CD4-positive, alpha-beta T cell treated with Interferon alpha-2 for 1 hour (primary cell): ENCODE results near the gene LSAMP.

Experiments used
- DNase-seq, 2 donors: peaks; one replicate each; pipeline ENCODE4 v3.0.0-alpha.2; 2020 to 2022

LSAMP gene

DNA sequence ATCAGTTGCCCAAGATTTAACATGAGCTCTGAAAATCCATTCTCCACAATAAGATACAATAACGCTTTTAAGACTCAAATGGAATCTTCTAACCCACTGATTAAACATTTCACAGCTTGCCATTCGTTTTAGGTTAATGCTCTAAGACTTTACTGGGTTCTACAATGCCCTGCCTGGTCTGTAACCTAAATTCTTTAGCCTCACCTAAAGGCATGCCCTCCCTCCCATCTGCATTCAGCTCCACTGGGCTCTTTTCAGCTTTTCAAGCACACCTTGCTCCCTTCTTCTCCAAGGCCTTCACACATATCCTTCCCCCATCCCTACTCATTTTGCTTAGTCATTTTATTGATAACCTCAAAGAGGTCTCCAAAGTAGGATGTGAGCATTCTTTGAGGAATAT lies 290.9 kb downstream of the LSAMP start:
- no peak for DNase-seq

DNA sequence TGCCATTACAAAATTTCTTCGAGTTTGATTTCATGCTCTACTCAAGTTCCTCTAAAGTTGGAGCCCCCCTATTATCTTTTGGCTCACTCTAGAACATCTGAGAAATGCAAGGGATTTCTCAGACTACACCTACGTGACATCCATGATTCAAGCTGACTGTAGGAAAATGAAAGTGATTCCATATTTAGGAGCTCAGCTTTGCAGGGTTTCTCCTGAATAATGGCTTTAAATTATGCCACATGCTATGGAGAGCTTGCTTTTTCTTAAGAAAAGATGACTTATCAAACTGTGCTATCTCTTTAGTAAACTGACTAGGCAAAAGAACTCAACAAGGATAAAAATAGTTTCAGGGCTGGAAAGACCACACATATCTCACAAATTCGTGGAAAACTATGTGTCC lies 292.1 kb downstream of the LSAMP start:
- DNase-seq: no peak

DNA sequence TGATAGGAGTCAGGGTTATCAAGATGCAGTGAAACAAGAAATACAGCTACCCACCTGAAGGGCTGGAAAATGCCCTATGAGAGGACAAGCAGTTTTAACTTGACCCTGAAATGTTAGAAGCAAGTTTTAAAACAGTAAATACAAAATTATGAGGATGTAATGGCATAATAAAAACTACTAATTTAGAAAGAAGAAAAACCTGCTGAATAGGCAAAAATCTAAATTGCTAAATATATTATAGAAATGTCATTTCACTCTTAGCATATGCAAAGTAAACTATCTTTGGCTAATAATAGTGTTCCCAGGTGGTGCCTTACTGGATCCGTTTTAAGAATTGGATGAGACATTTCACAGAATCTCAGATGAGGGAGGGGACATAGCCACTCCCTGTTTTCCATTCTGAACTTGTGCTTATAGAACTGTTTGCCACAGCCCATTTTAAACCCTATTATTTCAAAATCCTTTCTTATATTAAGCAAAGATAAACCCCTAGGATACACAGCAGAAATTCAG lies 294.6 kb downstream of the LSAMP start:
- DNase-seq: no peak

DNA sequence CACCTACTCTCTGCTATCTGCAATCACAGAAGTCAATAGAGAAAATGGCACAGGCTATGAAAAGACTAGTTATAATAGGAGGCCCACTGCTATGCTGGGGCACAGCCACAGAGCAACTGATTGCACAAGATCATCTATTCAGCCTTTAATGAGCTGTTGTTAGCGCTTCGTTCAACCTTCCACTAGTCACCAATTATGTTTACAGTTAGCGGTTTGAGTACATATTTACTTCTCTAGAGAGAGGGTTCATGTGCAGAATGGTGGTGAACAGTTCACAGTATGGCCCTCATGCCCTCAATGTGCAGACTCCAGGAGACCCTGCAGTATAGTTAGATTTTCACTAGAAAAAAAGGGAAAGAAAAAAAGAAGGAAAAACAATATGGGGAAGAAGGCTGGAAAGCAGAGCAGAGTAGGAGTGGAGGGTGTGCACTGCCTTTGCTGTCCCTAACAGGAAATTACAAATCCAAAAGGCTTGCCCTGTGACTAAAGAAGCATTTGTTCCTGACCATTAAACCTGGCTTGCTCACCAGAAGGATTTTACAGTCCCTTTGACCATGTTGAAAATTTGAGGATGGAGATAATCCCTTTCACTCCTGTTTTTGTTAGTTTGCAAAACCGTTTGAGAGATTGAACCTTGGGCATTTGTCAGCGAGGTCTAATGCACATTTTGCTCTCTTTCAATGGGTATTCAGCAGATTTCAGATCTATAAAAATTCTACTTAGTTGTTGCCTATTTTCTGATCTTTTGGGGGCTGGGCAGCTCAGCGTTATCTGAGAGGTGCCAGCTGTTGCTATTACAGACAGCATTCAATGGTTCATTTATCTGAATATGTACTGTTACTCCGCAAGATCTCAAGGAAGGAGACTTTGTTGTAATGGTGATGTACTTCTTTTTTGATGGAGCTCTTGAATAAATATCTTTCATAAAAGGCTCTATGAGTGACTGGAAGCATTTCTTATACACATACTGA lies 296.1 kb downstream of the LSAMP start:
- no peak for DNase-seq

DNA sequence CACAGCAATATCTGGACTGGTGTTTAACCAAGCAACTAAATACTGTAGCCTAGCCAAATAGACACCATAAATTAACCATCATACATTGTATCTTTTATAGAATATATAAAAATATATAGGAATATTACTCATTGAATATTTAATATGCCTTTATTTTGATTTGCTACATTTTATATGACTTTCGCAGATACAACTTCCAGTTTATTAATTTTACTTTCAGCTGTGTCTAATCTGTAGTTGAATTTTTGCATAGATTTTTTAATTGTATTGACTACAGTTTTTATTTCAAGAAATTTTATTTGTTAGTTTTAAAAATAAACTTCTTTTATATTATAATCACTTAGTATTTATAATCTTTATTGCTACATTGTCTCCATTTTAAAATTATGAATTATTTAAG lies 299.7 kb downstream of the LSAMP start:
- DNase-seq: no peak

DNA sequence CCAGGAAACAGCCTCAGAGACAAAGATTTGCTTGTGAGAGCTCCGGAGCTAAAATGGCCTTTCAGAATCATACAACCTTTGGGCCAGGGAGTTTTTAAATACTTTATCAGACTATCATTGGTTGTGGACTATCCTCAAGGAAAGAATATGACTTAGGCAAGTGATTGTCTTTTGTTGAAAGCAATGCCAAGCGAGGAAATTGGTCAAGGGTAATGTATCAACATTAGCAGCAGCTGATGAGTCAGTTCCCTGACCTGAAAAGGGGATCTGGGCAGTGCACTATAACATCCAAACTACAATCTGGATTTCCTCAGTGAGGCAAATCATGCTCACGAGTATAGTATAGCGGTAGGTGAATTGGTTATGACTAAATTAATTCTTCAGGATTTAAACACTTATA lies 303.6 kb downstream of the LSAMP start:
- DNase-seq: no peak

DNA sequence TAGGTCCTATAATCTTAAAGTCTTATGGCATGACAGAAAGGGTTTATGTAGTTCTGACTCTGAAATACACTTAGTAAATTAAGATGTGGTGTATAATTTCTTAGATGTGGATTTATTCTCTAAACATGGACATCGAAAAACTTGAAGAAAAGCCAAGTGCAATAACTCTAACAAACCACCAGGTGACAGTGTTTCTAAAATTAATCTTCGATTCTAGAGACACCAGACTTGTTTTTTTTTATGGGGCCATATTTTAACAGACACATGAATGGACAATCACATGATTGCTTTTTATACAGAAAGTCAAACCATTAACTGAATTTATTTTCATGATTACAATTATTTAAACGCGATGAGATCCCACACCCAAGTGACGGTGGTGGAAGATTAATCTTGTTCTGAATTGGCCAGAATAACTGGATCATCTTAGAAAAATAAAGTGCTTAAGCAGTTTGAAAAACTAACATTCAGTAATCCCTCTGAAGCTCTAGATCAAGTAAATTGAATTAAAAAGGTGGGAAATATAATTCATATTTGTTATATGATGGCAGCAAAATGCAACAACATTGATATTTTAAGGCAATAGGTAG lies 305.1 kb downstream of the LSAMP start:
- DNase-seq: no peak

DNA sequence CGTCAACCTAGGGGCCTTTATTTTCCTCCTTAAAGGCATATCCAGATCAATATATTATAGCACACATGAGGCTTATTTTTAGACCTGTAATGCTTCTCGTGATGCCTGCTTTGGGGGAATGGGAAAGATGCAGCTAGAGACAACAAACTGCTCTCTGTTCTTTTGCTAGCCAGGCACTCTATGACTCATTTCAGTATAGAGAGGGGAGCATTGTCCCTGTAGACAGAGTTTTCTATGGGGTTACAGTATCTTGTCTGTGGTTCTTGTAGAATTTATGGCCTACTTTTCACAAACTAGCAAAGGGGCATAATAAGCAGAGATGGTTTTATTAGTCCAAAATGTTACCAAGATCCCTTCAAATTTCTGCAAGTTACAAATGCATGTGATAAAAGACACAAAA lies 305.6 kb downstream of the LSAMP start:
- no peak for DNase-seq

DNA sequence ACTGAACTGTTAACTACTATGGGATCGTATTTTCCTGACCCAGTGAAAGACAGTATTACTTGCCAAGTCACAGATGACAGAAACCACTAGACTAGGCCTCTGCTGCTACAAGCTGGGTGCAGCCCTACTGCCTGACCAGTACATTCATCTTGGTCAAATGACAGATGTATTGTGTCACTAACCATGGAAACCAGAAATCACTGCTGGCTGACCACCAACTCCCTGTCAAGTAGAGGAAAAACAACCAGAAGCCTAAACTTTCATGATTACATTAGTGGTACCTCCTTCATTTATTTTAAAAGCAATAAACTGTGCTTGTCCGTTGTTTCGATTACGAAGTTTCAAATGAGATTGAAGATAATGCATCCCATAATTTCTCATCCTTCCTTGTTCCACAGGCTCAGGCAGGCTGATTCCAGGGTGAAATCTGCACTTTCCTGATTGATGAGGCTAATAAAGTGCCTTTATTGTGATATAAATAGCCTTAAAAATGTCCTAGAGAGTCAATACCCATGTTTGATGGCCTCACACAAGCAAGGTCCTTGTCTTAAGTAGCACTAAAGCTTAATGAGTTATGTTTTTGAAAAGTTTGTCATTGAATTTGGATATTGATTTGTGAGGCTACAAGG lies 309.7 kb downstream of the LSAMP start:
- DNase-seq: no peak

DNA sequence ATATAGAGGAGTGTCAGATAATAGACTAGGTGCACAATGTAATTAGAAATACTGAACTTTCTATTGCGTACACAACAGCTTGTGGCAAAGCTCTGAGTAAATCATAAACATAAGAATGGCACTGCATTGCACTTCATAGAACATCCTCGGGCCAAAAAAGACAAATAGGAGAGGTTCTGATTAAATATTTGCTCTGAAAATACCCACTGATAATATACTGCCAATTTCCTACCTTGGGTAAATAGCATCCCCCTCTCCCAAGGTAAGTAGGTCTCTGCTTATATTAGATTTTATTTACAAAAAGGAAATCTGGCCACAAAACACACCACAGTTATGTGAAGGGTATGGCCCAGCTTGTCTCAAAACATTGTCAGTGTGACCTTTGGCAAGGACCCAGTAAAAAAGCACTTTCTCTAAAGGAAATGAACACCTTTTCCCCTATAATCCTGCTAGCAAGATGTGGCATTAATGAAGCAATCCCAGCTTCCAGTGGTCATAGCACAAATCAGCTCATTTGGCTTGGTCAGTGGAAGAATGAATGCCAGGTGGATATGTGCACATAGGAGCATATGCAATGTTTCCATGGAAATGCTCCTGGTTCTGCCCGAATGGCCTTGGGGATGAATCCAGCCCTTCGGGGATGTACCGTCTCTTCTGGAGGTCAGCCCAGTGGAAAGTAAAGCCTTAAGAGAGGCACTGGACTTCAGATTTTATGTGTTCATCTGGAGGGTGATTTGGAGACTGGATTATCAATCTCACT lies 315.9 kb downstream of the LSAMP start:
- DNase-seq: no peak

DNA sequence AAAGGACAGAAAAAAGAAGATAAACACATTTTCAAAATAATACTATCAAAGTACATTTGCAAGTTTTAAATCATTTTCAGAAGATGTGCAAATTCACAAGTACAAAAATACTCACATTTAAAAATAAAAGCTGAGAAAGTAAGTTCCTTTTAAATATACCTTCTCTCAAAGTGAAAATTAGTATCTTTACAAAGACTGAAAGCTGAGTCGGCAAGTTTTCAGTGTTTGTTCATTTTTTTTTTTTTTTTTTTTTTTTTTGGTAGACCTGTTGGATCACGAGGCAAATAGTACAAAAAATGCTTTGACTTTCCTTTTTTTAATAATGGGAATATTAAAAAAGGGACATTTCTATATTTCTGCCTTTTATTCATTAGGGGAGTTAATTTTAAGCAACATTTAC lies 317.8 kb downstream of the LSAMP start:
- DNase-seq: no peak

DNA sequence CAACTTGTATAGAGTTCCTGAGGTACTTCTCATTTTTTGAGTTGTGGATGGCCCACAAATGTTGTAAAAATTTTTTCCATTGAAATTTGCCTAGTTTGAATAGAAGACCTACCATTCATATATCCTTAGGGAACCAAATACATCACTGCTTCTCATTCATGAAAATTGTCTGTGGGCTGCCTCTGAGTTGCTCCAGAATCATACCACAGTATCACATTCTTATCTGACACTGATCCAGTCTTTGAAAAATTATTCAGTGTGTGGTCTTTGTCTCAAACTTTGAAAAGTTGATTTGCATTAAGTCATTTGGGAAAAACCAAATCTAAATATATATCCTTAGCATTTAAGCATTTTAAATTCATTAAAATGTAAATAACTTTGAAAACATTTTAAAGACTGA lies 321.1 kb downstream of the LSAMP start:
- no peak for DNase-seq

DNA sequence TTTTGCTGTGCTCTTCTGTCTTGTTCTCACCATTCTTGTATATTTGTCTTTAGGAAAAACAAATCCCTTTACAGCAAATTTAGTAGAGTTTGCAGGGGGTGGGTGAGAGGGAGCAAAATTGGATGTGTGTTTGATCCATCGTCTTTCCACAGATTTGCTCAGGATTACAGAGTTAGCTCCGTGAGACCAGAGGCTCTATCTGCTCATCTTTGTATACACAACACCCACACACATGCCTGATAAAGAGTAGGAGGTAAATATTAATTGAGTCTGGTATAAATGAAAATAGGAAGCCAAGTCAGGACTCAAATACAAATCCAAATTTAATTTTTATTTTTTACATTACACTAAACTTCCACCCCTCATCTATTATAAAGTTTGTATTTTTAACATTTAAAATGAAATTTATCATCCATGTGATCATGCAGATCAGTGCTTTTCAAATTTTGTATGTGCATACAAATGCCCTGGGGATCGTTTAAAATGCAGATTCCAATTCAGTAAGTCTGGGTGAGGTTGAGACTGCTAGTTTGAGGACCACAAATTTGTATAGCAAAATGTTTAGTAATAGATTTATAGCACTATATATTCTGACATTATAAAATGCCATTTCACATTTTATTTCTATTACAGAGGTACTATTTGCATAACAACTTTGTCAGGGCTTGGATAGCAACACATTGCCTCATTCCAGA lies 326.7 kb downstream of the LSAMP start:
- no peak for DNase-seq

DNA sequence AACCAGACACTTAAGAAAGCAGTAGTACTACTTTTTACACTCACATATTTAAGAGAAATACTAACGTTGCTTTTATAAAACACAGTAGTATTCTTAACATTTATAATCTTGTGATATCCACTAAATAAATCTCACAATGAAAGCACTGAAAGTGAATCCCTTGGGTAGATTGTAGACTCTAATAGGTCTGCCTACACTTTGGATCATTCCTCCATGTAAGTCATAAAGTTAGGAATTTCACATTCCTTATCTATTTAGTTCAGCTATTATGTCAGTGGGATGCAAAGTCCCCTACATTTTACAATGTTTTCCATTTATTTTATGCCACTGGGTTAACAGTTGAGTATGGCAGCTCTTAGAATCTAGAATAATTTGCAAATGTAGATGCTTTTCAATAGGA lies 330.7 kb downstream of the LSAMP start:
- no peak for DNase-seq

DNA sequence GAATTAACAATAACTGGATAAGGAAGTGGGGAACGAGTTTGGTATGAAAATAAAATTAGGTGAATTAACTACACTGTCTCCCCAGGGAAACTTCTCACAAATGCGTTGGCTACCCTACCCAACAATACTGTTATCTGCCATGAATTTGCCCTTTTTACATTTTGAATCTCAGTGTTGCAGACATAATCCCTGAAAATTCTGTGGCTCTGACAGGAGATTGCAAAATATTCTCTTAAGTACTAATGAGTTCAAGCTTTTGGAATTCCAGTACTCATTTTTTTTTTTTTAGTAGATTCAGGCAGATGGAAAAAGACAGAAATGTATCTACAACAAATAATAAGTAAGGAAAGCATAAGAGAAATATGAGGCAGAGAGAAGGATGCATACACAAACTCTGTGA lies 332.6 kb downstream of the LSAMP start:
- DNase-seq: no peak

DNA sequence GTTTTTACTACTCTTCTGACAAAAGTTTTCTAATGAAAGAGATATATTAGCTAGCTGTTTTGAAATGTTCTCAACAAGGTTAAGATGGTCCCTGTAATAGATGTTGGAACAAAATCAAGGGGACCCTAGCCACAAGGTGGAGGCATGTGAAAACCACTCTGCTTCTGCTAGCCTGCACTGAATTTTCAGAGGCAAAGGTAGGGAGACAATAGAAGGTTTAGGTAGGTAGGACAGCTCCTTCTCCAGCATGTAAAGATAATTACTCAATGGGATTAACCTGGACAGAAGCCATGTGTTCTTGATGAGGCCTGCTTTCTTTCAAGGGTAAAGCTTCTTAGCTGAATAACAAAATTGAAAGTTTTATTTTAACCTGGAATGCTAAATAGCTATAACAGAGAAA lies 333.5 kb downstream of the LSAMP start:
- DNase-seq: no peak

DNA sequence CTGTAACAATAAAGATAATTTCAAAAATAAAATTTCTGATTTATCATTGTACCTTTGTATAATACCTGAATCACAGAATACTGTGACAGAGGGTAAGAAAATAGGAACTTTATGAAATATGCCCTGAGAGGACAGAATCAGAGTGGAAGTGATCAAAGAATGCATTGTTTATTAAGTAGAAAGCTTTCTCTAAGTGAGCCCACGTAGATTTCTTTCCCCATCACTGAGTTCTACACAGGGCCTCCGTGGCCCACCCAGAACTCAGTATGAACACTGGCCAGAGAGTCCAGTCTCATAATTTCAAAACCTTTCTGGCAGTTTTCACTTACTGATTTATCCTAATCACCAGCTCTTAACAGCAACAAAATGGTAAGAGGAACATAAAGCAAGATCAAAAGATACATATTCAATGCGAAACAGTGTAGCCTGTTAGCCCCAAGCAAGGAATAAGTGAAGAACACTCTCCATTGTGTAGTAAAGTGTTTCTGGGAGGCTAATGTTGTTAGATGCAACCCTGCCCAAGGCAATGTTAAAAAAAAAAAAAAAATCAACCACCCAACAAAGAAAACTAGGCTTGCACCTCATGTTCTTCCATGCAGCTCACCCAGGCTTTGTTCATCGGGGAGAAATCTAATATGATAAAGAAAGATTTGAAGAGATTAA lies 341.3 kb downstream of the LSAMP start:
- DNase-seq: no peak

DNA sequence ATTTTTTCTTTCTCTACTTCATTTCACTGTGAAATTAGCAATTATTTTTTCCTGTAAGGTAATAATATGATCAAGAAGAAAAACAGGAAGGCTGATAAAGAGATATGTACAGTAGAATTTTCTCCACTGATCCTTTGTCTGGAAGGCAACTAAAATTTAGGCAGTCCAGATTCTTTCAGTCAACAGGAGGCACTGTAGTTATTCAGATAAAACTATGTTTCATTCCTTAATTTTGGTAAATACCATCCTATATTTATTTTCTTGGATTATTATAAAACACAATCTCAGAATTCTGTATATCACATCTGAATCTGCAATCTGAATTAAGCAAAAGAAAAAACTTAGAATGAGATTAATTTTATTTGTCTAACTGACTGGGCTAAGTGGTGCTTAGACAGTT lies 343.2 kb downstream of the LSAMP start:
- no peak for DNase-seq

DNA sequence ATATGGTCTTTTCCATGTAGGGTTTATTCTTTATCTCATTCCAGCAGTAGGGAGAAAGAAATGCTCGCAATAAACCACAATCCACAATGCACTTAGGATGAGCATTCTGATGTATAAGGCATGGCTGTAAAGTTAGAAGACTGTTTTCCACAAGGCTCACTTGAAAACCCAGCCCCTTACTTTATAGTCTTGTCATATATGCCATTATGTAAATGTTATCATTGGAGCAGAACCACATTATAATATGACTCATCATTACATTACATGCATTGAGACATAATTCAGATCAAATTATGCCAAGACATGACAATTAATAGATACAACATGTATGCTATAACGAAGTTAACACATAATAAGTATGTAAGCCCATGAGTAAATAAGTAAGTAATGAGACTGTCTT lies 348.1 kb downstream of the LSAMP start:
- DNase-seq: no peak

DNA sequence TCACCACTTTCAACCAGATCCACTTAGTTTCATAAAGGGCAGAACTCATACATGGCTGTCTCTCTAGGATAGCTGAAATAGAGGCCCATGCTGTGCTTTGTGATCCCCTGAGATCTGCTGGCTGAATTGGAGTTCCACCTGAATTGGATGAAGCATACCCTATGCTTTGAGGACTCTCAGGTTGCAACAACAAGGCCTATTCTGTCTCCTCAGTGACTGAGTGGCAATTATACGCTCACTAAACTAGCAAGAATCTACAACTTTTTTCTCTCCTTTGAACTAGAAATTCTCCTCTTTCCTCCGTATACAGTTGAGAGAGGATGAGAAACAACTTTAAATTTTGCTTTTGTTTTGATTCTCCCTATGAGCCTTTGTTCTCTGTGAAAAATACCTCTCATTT lies 348.7 kb downstream of the LSAMP start:
- no peak for DNase-seq

DNA sequence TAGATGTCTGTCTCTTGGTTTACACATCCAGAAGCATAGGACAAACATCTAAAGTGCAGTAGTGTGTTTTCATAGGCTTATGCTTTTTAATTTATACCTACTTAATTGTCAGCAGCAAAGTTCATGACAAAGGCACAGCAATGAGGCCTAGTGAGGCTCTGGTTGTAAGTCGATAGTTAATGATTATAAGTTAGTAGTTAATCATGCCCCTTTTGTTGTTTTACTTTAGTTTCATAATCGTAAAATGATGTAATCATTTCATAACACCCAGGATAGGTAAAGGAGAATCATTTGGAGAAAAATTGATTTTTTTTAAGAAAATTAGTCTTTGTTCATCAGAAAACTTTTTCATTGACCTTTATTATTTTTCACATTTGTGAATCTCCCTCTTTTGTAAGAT lies 351.9 kb downstream of the LSAMP start:
- no peak for DNase-seq

DNA sequence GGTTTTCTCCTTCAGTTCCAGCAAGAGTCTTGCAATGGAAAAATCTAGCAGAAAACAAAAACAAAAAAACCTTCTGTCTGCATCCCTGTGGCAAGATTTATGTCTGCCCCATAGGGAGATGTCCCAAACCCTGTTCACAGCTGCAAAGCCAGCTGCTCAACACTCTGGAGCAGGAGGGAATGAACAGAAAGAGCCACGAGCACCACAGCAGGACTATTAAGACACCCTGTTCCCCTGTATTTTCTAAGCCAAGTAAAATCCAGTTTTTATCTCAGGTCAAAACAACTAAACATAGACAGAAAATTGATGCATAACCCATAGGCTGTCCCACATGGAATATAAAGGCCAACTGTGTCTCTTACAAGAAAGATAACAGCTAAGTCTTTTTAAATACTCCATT lies 357.9 kb downstream of the LSAMP start:
- DNase-seq: no peak
